ENCODE measurements around the gene GLB1L3.
"Not testable (repeated sequence)": the region's sequence is repeated elsewhere in the genome, so short reads cannot be mapped to it uniquely, and the experiment has no call there.

Gene GLB1L3

GRCh38 chr11:134317103-134317502 lies 40.9 kb downstream of the GLB1L3 start:
- DNase-seq = no peak

- not testable (repeated sequence) for DNase-seq
Observed at GRCh38 chr11:134321373-134321772, 45.2 kb downstream of the GLB1L3 start.

DNA sequence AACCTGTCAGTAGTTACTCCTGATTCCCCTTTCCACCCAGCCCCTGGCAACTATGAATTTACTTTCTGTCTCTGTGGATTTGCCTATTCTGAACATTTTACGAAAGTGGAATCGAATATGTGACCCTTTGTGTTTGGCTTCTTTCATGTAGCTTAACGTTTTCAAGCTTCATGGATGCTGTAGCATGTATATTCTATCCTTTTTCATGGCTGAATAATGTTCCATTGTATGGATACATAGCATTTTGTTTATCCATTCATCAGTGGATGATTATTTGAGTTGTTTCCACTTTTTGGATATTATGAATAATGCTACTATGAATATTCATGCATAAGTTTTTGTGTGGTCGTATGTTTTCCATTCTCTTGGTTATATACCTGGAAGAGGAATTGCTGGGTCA lies 46.4 kb downstream of the GLB1L3 start:
- DNase-seq = no peak

GRCh38 chr11:134328433-134328832 lies 52.3 kb downstream of the GLB1L3 start:
- no peak for DNase-seq

DNA sequence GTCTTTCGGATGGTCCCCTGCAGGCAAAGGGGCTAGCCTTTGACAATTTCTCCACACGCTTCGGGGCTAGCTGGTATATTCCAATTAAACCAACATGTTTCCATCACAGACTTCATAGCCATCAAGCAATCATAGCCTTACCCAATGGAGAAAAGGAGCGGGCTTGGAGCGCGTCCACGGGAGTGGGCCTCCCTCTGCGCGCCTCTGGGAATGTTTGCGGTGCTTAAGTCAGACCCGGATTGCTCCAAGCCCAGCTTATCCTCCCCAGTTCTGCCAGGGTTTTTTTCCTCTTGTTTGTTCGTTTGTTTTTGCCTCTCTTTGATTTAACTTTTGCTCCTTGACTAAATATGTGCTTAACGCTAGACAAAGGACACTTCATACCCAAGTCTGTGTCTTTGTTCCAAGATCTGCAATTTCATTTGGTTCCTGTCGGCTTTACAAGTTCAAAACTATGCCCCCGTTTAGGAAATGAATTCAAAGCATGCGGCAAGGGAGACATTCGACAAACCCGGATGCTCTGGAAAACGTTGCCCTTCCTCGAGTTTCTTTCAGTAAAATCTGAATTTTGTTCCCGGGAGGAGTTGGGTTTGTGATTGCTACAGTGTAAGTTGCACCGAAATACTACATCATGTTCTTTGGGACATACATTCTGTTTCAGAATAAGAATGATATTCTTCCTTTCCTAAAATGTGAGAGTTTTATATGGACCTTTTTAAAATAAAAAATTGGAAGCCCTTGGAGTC lies 54.6 kb downstream of the GLB1L3 start:
- no peak for DNase-seq

DNA sequence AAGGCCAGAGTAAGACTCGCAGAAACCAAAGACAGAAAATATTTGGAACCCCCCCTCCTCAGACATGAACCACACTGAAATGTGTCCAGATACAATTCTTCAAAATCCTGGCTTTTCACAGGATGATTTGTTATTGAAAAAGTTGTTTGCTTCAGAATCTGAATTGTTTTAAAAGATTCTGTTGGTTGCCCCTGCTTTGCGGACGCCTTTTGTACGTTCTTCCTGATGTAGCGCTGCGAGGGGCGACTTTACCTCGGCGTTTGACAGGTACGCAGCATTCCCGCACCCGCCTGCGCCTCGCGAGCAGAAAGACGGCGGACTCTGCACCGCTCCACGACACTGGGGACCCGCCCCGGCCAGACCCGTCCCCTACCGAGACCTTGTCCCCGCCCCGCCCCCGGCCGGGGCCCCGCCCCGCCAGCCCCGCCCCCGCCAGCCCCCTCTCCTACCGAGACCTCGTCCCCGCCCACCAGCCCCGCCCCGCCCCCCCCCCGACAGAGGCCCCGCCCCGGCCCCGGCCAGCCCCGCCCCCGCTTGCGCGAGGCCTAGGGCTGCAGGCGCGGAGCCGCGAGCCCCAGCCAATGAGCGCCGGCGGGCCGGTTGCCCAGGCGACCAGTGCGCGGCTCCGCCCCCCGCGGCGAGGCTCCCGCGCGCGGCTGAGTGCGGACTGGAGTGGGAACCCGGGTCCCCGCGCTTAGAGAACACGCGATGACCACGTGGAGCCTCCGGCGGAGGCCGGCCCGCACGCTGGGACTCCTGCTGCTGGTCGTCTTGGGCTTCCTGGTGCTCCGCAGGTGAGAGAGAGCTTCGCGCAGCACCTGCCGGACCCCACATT lies 55.4 kb downstream of the GLB1L3 start, which contains the start of gene GLB1L2:
TSS of gene GLB1L2 (plus strand) at position 635 of the 835 bp plus-strand sequence. CDS start at position 709, 74 bp downstream.
- peak; percentile 92 for DNase-seq

DNA sequence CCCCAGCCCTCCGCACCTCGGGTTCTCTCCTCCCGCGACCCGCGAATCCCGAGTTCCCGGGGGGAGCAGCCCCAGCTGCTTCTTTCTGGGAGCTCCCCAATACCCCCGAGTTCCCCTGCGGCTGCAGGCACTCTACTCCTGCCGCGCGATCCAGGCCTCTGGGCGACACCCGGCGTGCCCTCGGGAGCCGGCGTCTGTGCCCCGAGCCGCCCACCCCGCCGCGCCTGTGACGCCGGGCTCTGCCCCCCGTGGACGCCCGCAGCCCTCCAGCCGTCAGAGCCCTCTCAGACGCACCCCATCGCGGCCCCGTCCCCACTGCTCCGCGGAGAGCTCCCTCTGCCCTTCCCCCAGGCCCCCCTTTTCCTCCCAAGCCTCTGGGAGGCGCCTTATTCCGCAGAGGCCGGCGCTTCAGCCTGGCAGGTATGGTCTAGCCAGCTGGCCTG lies 56.0 kb downstream of the GLB1L3 start:
- DNase-seq = peak; percentile 34

- DNase-seq = no peak
Observed at GRCh38 chr11:134332782-134333181, 56.6 kb downstream of the GLB1L3 start.

- DNase-seq = no peak
Observed at GRCh38 chr11:134333312-134333711, 57.1 kb downstream of the GLB1L3 start.

- no peak for DNase-seq
Observed at GRCh38 chr11:134333946-134334345, 57.8 kb downstream of the GLB1L3 start.

GRCh38 chr11:134334796-134335571 lies 58.8 kb downstream of the GLB1L3 start:
- DNase-seq = no peak

DNA sequence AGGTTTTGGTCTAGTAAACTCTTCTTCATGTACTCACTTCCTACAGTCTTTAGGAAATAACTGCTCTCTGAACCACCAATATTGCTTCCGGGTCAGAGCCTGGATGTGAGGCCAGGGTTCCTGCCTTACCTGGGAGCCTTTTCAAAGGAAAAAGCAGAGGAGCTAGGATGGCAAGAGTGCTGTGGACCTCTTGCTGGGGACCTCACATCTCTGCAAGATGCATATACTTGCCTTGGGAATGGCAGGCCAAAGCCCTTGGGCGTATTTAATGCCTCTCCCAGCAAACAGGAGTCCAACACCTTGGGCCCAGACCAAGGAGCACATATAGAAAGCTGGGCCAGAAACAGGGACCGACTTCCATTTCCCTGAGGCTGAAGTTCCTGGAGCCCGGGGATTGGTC lies 60.9 kb downstream of the GLB1L3 start:
- DNase-seq = no peak

DNA sequence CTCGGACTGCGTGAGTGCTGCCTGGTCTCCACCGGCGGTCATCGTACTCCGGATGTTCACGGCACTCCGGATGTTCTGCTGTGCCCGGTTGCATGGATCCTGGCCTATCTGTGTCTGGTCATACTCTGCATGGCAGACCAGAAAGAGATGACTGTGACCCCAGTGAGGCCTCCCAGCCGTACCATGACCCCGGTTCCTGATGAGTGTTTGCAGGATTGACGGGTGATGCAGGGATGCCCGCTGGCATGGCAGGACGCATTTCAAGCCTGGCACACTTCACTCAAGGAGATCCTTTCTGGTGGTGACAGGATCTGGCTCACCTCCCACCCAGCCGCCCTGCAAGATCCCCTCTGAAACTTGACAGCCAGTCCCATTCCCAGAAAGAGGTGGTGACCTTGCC lies 61.9 kb downstream of the GLB1L3 start:
- DNase-seq = no peak

GRCh38 chr11:134338654-134339053 lies 62.5 kb downstream of the GLB1L3 start:
- no peak for DNase-seq

DNA sequence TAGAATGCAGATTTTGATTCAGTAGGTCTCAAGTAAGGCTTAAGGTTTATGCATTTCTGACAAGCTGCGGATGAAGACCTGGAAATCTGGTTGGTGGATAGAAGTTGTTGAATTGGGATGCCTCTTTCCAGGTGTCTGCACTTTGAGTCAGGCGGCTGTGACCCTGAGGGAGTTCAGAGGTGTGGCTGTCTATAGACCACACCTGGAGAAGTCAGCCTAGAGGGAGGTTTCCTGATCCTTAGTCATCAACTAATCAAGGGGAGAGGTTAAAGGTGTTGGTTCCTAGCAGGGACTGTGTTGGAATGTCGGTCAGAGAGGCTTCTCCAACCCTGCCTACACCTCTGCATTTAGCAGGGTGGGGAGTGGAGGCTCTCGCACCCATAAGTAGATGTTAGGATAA lies 63.6 kb downstream of the GLB1L3 start:
- DNase-seq = no peak

GRCh38 chr11:134340354-134340964 lies 64.3 kb downstream of the GLB1L3 start:
- no peak for DNase-seq

DNA sequence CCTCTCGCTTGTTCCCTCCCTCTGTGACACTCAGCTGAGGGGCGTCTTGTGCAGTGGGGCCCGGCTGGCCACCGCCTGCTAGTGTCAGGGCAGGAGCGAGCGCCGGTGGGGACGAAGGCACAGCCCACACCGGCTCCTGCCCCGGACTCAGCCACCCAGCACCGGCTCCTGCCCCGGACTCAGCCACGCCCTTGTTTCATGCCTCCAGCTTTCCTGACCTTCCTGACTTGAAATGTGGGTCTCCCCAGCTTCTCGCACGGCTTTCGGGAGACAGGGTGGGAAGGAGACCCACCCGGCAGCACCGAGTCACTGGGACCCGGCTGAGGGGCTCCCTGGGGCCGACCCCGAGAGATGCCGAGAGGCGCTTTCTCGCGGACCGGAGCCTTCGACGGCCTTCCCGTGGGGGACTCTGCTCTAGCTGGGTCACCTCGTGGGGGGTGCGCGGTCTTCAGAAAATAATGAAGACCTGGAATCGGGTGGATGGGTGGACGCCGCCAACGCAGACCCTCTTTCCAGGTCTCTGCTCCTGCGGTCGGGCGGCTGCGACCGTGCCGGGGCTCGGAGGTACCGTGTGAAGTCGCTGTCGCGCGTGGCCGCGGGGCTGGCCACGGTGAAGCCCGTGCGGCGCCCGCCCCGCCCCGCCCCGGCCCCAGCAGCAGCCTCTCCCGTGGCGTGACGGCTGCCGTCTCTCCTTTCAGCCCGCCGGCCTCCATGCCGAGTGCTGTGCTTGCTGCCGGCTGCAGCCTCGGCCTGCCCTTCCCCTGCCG lies 65.8 kb downstream of the GLB1L3 start:
- no peak for DNase-seq

DNA sequence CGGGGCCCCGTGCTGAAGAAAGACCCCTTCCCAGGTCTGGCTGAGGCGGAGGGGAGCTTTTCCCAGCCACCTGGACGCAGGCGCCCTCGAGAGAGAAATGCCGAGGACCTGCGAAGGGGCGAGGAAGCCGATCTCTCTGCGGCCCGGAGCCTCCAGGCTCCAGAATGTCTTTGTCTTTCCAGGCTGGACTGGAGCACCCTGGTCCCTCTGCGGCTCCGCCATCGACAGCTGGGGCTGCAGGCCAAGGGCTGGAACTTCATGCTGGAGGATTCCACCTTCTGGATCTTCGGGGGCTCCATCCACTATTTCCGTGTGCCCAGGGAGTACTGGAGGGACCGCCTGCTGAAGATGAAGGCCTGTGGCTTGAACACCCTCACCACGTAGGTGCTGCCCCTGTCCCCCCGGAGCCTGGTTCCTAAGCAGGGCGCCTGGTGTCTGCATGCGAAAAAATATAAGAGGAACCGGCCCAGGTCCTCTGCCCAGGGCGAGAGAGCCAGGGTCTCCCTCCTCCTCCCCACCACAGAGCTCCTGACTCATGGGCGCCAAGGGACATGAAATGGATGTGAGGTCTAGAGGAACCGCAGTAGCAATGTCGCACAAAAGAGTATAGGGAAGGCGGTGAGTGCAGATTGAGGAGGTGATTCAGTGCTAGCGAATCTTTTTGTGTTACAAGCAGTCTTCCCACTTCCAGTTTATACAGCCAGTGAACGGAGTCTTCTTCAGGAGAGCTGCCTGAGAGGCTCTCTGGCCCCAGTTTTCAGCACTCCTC lies 66.6 kb downstream of the GLB1L3 start:
- no peak for DNase-seq

- no peak for DNase-seq
Observed at GRCh38 chr11:134343646-134344045, 67.5 kb downstream of the GLB1L3 start.

DNA sequence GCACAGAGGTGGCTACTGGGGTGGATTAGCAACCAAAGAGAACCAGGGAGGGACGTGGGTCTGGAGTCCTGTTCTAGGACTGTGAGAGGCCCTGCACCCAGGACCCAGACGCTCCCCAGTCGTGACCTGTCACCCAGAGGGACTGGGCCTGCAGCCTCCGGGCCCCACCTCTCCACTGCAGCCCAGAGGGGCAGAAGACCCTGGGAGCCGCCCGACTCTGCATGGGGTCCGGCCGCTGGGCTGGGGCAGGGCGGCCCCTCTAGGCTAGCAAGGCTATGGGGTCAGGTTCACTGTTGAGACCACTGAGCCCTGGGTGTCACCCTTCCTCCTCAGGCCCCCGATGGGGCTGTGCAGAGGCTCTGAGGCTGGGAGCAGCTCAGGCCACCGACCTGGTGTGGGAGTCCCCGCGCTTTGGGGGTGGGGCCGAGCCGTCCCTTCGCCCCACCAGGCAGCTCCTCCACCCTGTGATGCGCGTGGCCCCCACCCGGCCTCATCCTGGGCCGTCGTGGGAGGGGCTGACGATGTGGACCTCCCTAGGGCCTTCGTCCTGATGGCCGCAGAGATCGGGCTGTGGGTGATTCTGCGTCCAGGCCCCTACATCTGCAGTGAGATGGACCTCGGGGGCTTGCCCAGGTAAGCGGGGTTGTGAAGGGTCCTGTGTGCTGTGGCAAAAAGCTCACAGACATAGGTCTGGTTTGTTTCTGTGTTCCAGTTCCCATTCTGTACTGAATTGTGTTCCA lies 68.5 kb downstream of the GLB1L3 start:
- DNase-seq = not testable (repeated sequence)

DNA sequence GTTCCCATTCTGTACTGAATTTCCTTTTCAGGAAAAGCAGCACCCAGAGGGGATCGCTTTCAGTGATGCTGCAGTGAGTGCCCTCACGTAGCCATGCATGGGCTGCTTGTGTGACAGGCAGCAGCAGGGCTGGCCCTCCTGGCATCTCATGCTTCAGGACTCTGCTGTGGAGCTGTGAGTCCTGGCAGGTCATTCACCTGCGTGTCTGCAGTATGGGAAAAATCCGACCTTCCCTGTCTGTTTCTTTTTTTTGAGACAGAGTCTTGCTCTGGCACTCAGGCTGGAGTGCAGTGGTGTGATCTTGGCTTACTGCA lies 69.0 kb downstream of the GLB1L3 start:
- no peak for DNase-seq

Measured in CD4-positive, alpha-beta T cell treated with Interleukin-6 for 4 hours (primary cell).